ENCODE results near the gene ABHD2.
"Not testable (repeated sequence)": the region's sequence is repeated elsewhere in the genome, so short reads cannot be mapped to it uniquely, and the experiment has no call there.

The ABHD2 gene

GRCh38 chr15:89132611-89133507 lies 44.6 kb downstream of the ABHD2 start:
- Histone ChIP-seq H3K4me3 (peak overlapping the region in 1 of 10 experiments; percentile 39; a peak in 2 of 20 replicates), H3K9me3 (replicated peaks in 1 of 11) (no peaks in the 10 kb centered on the region), H3K27ac (peak overlapping the region; percentile 30 to 81 (median 64); a peak in 21 of 22 replicates), H3K36me3 (peaks cover 6 to 35% (median 28%) of the 10 kb centered on the region in 11 experiments; a peak in 17 of 22 replicates), H3K4me2 (peak overlapping the region; percentile 65 to 89 (median 74)), H3K4me1 (peaks cover 27 to 100% (median 83%) of the 10 kb centered on the region in 10 experiments), H3K9ac (peak overlapping the region in 7 of 11 experiments; percentile 5 to 50 (median 22); a peak in 8 of 22 replicates), H4K20me1 (peaks cover 0 to 5% (median 0%) of the 10 kb centered on the region in 11 experiments; a peak in 2 of 22 replicates), H3K27me3 (no peaks in the 10 kb centered on the region)
- no peak for TF ChIP-seq Cebpa-rat (IDR thresholded peaks at IDR 0.05)

GRCh38 chr15:89135387-89136077 lies 47.3 kb downstream of the ABHD2 start:
- Histone ChIP-seq H3K4me1 (peaks cover 53 to 100% (median 81%) of the 10 kb centered on the region in 10 experiments), H3K27ac (peak overlapping the region in 3 of 11 experiments; percentile 5 to 48 (median 41); a peak in 3 of 22 replicates), H3K4me2 (peak overlapping the region in 7 of 11 experiments; percentile 3 to 66 (median 61); a peak in 14 of 22 replicates), H3K36me3 (peaks cover 4 to 27% (median 18%) of the 10 kb centered on the region in 11 experiments; a peak in 17 of 22 replicates)
- not testable (repeated sequence) for H3K9me3 ChIP-seq (replicated peaks in 1 of 11); H4K20me1 ChIP-seq; H3K4me3 ChIP-seq; H3K27me3 ChIP-seq; H3K9ac ChIP-seq
- 0 out of 22 replicates have a peak, but pooled peaks of 1 of the 11 experiments have one; percentile 13 for TF ChIP-seq Cebpa-rat (IDR thresholded peaks at IDR 0.05)

- Histone ChIP-seq H4K20me1 (peaks cover 0 to 9% (median 0%) of the 10 kb centered on the region in 11 experiments; a peak in 1 of 22 replicates), H3K4me1 (peaks cover 60 to 100% (median 87%) of the 10 kb centered on the region in 10 experiments), H3K36me3 (peaks cover 0 to 24% (median 15%) of the 10 kb centered on the region in 11 experiments; a peak in 11 of 22 replicates), H3K9ac (no peak overlapping the region), H3K4me3 (no peak overlapping the region), H3K27ac (peak overlapping the region in 7 of 11 experiments; percentile 5 to 48 (median 29); a peak in 9 of 22 replicates), H3K27me3 (no peaks in the 10 kb centered on the region), H3K4me2 (peak overlapping the region in 9 of 11 experiments; percentile 3 to 66 (median 54); a peak in 14 of 22 replicates), H3K9me3 (replicated peaks in 1 of 11) (no peaks in the 10 kb centered on the region)
- no peak for TF ChIP-seq Cebpa-rat (IDR thresholded peaks at IDR 0.05)
Measured at GRCh38 chr15:89136078-89136806, 48.0 kb downstream of the ABHD2 start.

- H3K9ac ChIP-seq = no peak overlapping the region
- peak overlapping the region in 6 of 11 experiments; percentile 19 to 48 (median 35); a peak in 9 of 22 replicates for H3K27ac ChIP-seq
Measured at GRCh38 chr15:89136818-89137772, 48.8 kb downstream of the ABHD2 start.

GRCh38 chr15:89137926-89138325 lies 49.7 kb downstream of the ABHD2 start:
- Histone ChIP-seq H3K4me1 (peaks cover 64 to 100% (median 87%) of the 10 kb centered on the region in 10 experiments), H3K9me3 (replicated peaks in 1 of 11) (no peaks in the 10 kb centered on the region), H3K27ac (peak overlapping the region in 4 of 11 experiments; percentile 25 to 44 (median 30); a peak in 3 of 22 replicates), H3K4me3 (no peak overlapping the region), H3K27me3 (no peaks in the 10 kb centered on the region), H3K9ac (no peak overlapping the region), H3K4me2 (peak overlapping the region in 7 of 11 experiments; percentile 8 to 65 (median 31); a peak in 9 of 22 replicates), H3K36me3 (peaks cover 0 to 38% (median 21%) of the 10 kb centered on the region in 11 experiments; a peak in 11 of 22 replicates), H4K20me1 (peaks cover 0 to 9% (median 0%) of the 10 kb centered on the region in 11 experiments; a peak in 1 of 22 replicates)
- no peak for TF ChIP-seq Cebpa-rat (IDR thresholded peaks at IDR 0.05)

More at GRCh38 chr15:89136818-89137772, 48.8 kb downstream of the ABHD2 start:
- Histone ChIP-seq H3K9me3 (replicated peaks in 1 of 11) (no peaks in the 10 kb centered on the region), H4K20me1 (peaks cover 0 to 9% (median 0%) of the 10 kb centered on the region in 11 experiments; a peak in 1 of 22 replicates), H3K4me2 (peak overlapping the region in 10 of 11 experiments; percentile 1 to 66 (median 44); a peak in 15 of 22 replicates), H3K36me3 (peaks cover 0 to 31% (median 18%) of the 10 kb centered on the region in 11 experiments; a peak in 10 of 22 replicates), H3K4me3 (no peak overlapping the region), H3K4me1 (peaks cover 64 to 100% (median 87%) of the 10 kb centered on the region in 10 experiments), H3K27me3 (no peaks in the 10 kb centered on the region)
- TF ChIP-seq Cebpa-rat (IDR thresholded peaks at IDR 0.05) = no peak

GRCh38 chr15:89138999-89139612 lies 50.9 kb downstream of the ABHD2 start:
- H3K9me3 ChIP-seq (replicated peaks in 1 of 11) = no peaks in the 10 kb centered on the region
- peak overlapping the region in 10 of 11 experiments; percentile 47 to 91 (median 78); a peak in 18 of 22 replicates for H3K4me2 ChIP-seq
- H3K9ac ChIP-seq = peak overlapping the region in 6 of 11 experiments; percentile 24 to 71 (median 67); a peak in 4 of 22 replicates
- H3K27me3 ChIP-seq = no peaks in the 10 kb centered on the region
- H3K4me3 ChIP-seq = no peak overlapping the region
- peak overlapping the region in 7 of 11 experiments; percentile 71 to 85 (median 82); a peak in 14 of 22 replicates for H3K27ac ChIP-seq
- H4K20me1 ChIP-seq = peaks cover 0 to 12% (median 0%) of the 10 kb centered on the region in 11 experiments; a peak in 2 of 22 replicates
- no peak for TF ChIP-seq Cebpa-rat (IDR thresholded peaks at IDR 0.05)
- H3K36me3 ChIP-seq = peaks cover 0 to 38% (median 21%) of the 10 kb centered on the region in 11 experiments; a peak in 11 of 22 replicates
- H3K4me1 ChIP-seq = peaks cover 68 to 100% (median 89%) of the 10 kb centered on the region in 10 experiments

Data from BLaER1 treated with 17β-estradiol and CSF1 and Interleukin-3, amounts not matched to agents 10 nM and 100 nM (cell line).